B cell (primary cell): ENCODE measurements around the gene G2E3. TPM values are rescaled to one million over a fixed set of nuclear protein-coding genes. Genes with fewer than 3 reads are reported as not detected.

Experiments used
- ATAC-seq: fragments of 200-7000 bp; cut with Tn5 transposase; one replicate; pipeline ENCODE4 v1.10.0; 2021; ENCODE audit warnings: low read depth, mild to moderate bottlenecking, moderate number of reproducible peaks, moderate library complexity
- CTCF ChIA-PET: fragments of 350-600 bp; sonication (Branson Sonifier 250); formaldehyde crosslinking; loops from one replicate; lab custom pipeline; 2021; ENCODE audit warnings: antibody characterized with exemption, inconsistent platforms; lab: Charles Lee
- POLR2A ChIA-PET: fragments of 350-600 bp; sonication (Branson Sonifier 250); formaldehyde crosslinking; loops from one replicate; lab custom pipeline; 2021; ENCODE audit warnings: antibody characterized with exemption; lab: Charles Lee
- DNase-seq: peaks from one replicate; pipeline ENCODE4 v3.0.0; 2013
- H2AFZ ChIP-seq: 2 replicates; pipeline ENCODE4 v1.6.1; 2012; ENCODE audit warnings: mild to moderate bottlenecking, low read depth, low read length; ENCODE audit not compliant: insufficient read depth, poor library complexity, severe bottlenecking
- H3K27ac ChIP-seq, 2 donors: 1 replicate in 1 of 2; 2 replicates in 1 of 2; pipeline ENCODE4 v1.5.1; 2012 to 2013; ENCODE audit warnings: low read length in 2 of 2, mild to moderate bottlenecking in 2 of 2, moderate library complexity in 1 of 2
- H3K27me3 ChIP-seq, 4 experiments: fragments of 200-600 bp in 1 of 4; sonication (generic) in 1 of 4; replicated peaks in 1 of 4; 1 replicate in 2 of 4; 2 replicates in 2 of 4; pipeline versions ENCODE4 v1.6.1 to v1.7.0; 2013 to 2016; ENCODE audit warnings: low read length in 3 of 4, mild to moderate bottlenecking in 2 of 4, mixed read lengths in 1 of 4, moderate library complexity in 1 of 4; ENCODE audit not compliant: insufficient read depth in 4 of 4, control insufficient read depth in 3 of 4; ENCODE audit errors: control extremely low read depth in 1 of 4
- H3K36me3 ChIP-seq, 2 experiments: replicated peaks in 1 of 2; 1 replicate in 1 of 2; 2 replicates in 1 of 2; pipeline versions ENCODE4 v1.6.1 to v1.7.1; 2013; ENCODE audit warnings: low read length in 1 of 2; ENCODE audit not compliant: insufficient read depth in 2 of 2, control insufficient read depth in 1 of 2; ENCODE audit errors: control extremely low read depth in 1 of 2, extremely low read depth in 1 of 2
- H3K4me1 ChIP-seq, 2 donors: fragments of 200-600 bp in 1 of 2; sonication (generic) in 1 of 2; 1 replicate in 1 of 2; 2 replicates in 1 of 2; pipeline versions ENCODE4 v1.5.1 to v1.6.1; 2013 to 2017; ENCODE audit warnings: low read length in 2 of 2; ENCODE audit not compliant: control insufficient read depth in 2 of 2, insufficient read depth in 2 of 2
- H3K4me2 ChIP-seq: replicated peaks from 2 replicates; pipeline ENCODE3; 2012; ENCODE audit warnings: mild to moderate bottlenecking, low read depth, low read length; ENCODE audit not compliant: poor library complexity, severe bottlenecking
- H3K4me3 ChIP-seq, 5 experiments: fragments of 200-600 bp in 1 of 5; sonication (generic) in 1 of 5; 1 replicate in 3 of 5; 2 replicates in 2 of 5; pipeline versions ENCODE4 v1.5.1 to v1.7.0; 2011 to 2016; ENCODE audit warnings: low read length in 4 of 5, mild to moderate bottlenecking in 4 of 5, low read depth in 2 of 5, control low read depth in 1 of 5, moderate library complexity in 1 of 5; ENCODE audit not compliant: insufficient read depth in 1 of 5; ENCODE audit errors: control extremely low read depth in 1 of 5, extremely low read depth in 1 of 5
- H3K79me2 ChIP-seq: fragments of 200-600 bp; sonication (generic); one replicate; pipeline ENCODE4 v1.6.0; 2016; ENCODE audit warnings: low read length; ENCODE audit not compliant: control insufficient read depth, insufficient read depth
- H3K9ac ChIP-seq: fragments of 200-600 bp; sonication (generic); 2 replicates; pipeline ENCODE4 v1.6.1; 2017; ENCODE audit warnings: mild to moderate bottlenecking, low read length, moderate library complexity
- H3K9me3 ChIP-seq, 3 donors: one replicate each; pipeline versions ENCODE4 v1.6.1 to v1.7.1; 2013; ENCODE audit warnings: low read length in 2 of 3; ENCODE audit not compliant: control insufficient read depth in 2 of 3, insufficient read depth in 1 of 3; ENCODE audit errors: control extremely low read depth in 1 of 3
- H4K20me1 ChIP-seq: 2 replicates; pipeline ENCODE4 v1.6.0; 2012; ENCODE audit warnings: mild to moderate bottlenecking, low read length; ENCODE audit not compliant: insufficient read depth, control insufficient read depth, poor library complexity, severe bottlenecking
- H3K27ac Mint-ChIP-seq: one replicate; pipeline ENCODE4 v1.8.0; 2021; ENCODE audit warnings: mixed read lengths
- H3K27me3 Mint-ChIP-seq: one replicate; pipeline ENCODE4 v1.8.0; 2021; ENCODE audit warnings: mixed read lengths
- H3K4me1 Mint-ChIP-seq: one replicate; pipeline ENCODE4 v1.8.0; 2021; ENCODE audit warnings: mixed read lengths
- H3K4me3 Mint-ChIP-seq: one replicate; pipeline ENCODE4 v1.8.0; 2021; ENCODE audit warnings: mixed read lengths
- H3K9me3 Mint-ChIP-seq: one replicate; pipeline ENCODE4 v1.8.0; 2022; ENCODE audit warnings: mixed read lengths; ENCODE audit not compliant: insufficient read depth
- EZH2 ChIP-seq: IDR thresholded peaks from 2 replicates; pipeline ENCODE4 v1.6.1; 2012; ENCODE audit warnings: borderline replicate concordance, low read depth, mild to moderate bottlenecking, moderate library complexity, low read length; ENCODE audit not compliant: insufficient read depth, poor library complexity, severe bottlenecking
- WGBS: methylation state at CpG from one replicate; pipeline ENCODE4 v1.1.5; 2013; ENCODE audit warnings: missing lambda C conversion rate; ENCODE audit not compliant: insufficient coverage; 5-methylcytosine and 5-hydroxymethylcytosine counted together
- intact Hi-C: fragments of 100-400 bp; cut with micrococcal nuclease; formaldehyde crosslinking; loops from one replicate; pipeline ENCODE4 v1.10.0; 2022
- polyA plus RNA-seq: library from polyadenylated mRNA; depleted of rRNA; stranded (reverse); fragments of >200 nt; gene quantifications from 2 replicates; pipeline ENCODE4 v1.2.3, GENCODE V29; 2012
- total RNA-seq, 2 donors: library from RNA; stranded (reverse); fragments of 120-200 nt in 1 of 2; gene quantifications; 1 replicate in 1 of 2; 2 replicates in 1 of 2; pipeline versions ENCODE4 v1.2.3 to v1.2.4, GENCODE V29; 2013 to 2022
- TF ChIP-seq, protein P1 (sequence below): fragments of 200-600 bp; IDR thresholded peaks from one replicate; pipeline ENCODE4 v1.8.0; 2022; ENCODE audit warnings: antibody characterized with exemption, mild to moderate bottlenecking

G2E3 gene
- total and polyA plus RNA-seq, 2 donors (not counting 1 experiment from before 2014, with no cell fraction given): 6.2 to 29.2 TPM

DNA sequence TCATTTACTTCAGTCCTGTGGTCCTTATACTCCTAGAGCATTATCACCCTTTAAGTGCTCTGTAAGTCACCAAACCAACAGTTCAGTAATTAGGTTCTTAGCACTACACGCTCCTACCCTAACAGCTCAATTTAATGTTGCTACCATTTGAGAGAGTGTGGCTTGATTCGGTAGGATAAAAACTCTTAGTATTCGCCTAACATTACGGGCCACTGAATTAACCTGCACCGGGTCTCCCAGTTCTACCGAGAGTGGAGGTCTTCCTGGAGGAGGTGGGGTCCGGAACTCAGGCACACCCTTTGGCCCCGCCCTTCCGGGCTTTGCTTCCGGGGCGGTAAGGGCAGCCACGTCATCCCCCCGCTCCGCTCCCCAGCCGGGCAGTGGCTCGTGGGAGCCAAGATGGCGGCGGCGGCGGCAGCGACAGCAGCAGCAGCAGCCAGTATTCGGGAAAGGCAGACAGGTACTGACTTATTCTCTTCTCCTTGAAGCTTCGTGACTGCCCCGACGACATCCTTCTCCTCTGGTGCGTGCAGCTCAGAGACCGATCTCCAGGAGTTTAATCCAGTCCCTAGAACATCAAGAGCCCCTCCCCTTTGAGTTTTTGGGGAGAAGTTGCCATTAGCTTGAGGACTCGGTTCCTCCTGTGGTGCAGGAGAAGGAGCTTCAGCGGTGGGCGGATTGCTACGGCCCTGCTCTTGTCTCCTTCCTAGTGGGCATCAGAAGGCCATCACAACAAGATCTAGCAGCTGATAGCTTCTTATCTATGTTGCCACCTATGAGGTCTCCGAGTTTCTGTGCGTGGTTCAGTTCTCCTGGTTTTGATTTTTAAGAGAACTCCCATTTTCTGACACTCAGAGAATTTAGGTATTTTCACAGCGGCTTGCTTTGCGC, 63.2 kb downstream of the G2E3 start, which contains the start of gene SCFD1:
Gene SCFD1 (plus strand): TSS at position 380 of the 891 bp plus-strand sequence. CDS start 20 bp downstream, at position 400.
- Histone ChIP-seq H3K4me2 (peak within 1 kb of the TSS; percentile 79), H3K9ac (peak within 1 kb of the TSS; percentile 91), H4K20me1 (peaks cover 16% of the 10 kb centered on the region), H3K36me3 (no peaks in the 10 kb centered on the region), H3K79me2 (peaks cover 62% of the 10 kb centered on the region), H3K4me3 (peak within 1 kb of the TSS; percentile 78 to 98 (median 88)), H3K27me3 (no peaks in the 10 kb centered on the region), H2AFZ (peak within 1 kb of the TSS; percentile 89), H3K4me1 (peaks cover 14 to 28% of the 10 kb centered on the region in 2 donors), H3K9me3 (no peaks in the 10 kb centered on the region), H3K27ac (peak within 1 kb of the TSS; percentile 82 to 94)
- no peak for TF ChIP-seq EZH2
- TF ChIP-seq, protein P1, sequence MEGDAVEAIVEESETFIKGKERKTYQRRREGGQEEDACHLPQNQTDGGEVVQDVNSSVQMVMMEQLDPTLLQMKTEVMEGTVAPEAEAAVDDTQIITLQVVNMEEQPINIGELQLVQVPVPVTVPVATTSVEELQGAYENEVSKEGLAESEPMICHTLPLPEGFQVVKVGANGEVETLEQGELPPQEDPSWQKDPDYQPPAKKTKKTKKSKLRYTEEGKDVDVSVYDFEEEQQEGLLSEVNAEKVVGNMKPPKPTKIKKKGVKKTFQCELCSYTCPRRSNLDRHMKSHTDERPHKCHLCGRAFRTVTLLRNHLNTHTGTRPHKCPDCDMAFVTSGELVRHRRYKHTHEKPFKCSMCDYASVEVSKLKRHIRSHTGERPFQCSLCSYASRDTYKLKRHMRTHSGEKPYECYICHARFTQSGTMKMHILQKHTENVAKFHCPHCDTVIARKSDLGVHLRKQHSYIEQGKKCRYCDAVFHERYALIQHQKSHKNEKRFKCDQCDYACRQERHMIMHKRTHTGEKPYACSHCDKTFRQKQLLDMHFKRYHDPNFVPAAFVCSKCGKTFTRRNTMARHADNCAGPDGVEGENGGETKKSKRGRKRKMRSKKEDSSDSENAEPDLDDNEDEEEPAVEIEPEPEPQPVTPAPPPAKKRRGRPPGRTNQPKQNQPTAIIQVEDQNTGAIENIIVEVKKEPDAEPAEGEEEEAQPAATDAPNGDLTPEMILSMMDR: no peak
- no peaks in the 10 kb centered on the region for H3K9me3 Mint-ChIP-seq
- peak within 1 kb of the TSS; percentile 98 for H3K27ac Mint-ChIP-seq
- no peaks in the 10 kb centered on the region for H3K27me3 Mint-ChIP-seq
- H3K4me3 Mint-ChIP-seq: peak within 1 kb of the TSS; percentile 98
- ChIA-PET CTCF (interaction anchor here (0.8 to 1.7 kb wide), 2 partner anchors 248 to 585 kb away, joined by 3 to 4 read pairs; partner anchors contain the start of gene HECTD1), POLR2A (interaction anchor here (0.9 to 1.2 kb wide), 2 partner anchors 63 to 585 kb away, joined by 3 read pairs; partner anchors contain the start of genes G2E3 and HECTD1)
- ATAC-seq (peak; percentile 98), DNase-seq (peak; percentile 94)
- H3K4me1 Mint-ChIP-seq: peaks cover 47% of the 10 kb centered on the region
- intact Hi-C loops: loop anchor here (1.0 to 5.0 kb wide), 6 partner anchors 63 to 1455 kb away; partner anchors contain the start of genes ARHGAP5, DTD2, G2E3 and HEATR5A
- WGBS: under 1% methylated on average over 28 of the region's 35 CpGs
